Measurements from ENCODE around the gene CLDN5. TPM values are rescaled to one million over a fixed set of nuclear protein-coding genes. Genes with fewer than 3 reads are reported as not detected.

Gene CLDN5
- total and polyA plus RNA-seq, 2 of the 8 experiments (the other 6 are each of a cell fraction or from before 2014, with no cell fraction given), result 1.2 to 1.6 TPM

GRCh38 chr22:19559324-19559811 lies 35.2 kb upstream of the CLDN5 start:
- Histone ChIP-seq H2AK5ac (ENCODE audit: low read depth, low read length) (no peak overlapping the region), H2AFZ (ENCODE audit: low read length) (peak overlapping the region; percentile 87; the same call in 1 of the 2 replicates), H3K4me3 (ENCODE audit: extremely low read depth in 1 of 4, insufficient read depth in 2 of 4, low read depth in 3 of 4, low read length in 4 of 4) (no peak overlapping the region), H3K36me3 (ENCODE audit: control insufficient read depth in 2 of 4, insufficient read depth in 4 of 4, low read length in 3 of 4) (no peaks in the 10 kb centered on the region), H3K18ac (ENCODE audit: extremely low read depth, low read length) (no peak overlapping the region; the same call in 1 of the 2 replicates), H2BK120ac (replicated peaks; ENCODE audit: low read depth, low read length) (no peak overlapping the region), H3K23ac (ENCODE audit: insufficient read length) (no peak overlapping the region), H2BK12ac (ENCODE audit: low read depth, low read length) (no peak overlapping the region; the same call in 1 of the 2 replicates), H2BK20ac (ENCODE audit: low read length) (no peak overlapping the region; the same call in 1 of the 2 replicates), H3K4me2 (ENCODE audit: insufficient read depth in 1 of 2, low read depth in 2 of 2, low read length in 2 of 2) (no peak overlapping the region), H3K27me3 (replicated peaks in 1 of 4; ENCODE audit: control insufficient read depth in 3 of 4, extremely low read depth in 1 of 4, insufficient read depth in 3 of 4, low read length in 3 of 4) (peaks cover 0 to 2% (median 0%) of the 10 kb centered on the region in 4 experiments; a peak in 1 of 7 replicates), H3K23me2 (ENCODE audit: low read depth, low read length) (no peaks in the 10 kb centered on the region), H3K9me3 (ENCODE audit: insufficient read depth in 2 of 2, low read depth in 1 of 2, low read length in 1 of 2) (no peaks in the 10 kb centered on the region), H2BK5ac (ENCODE audit: low read depth, low read length) (no peak overlapping the region), H4K20me1 (replicated peaks in 1 of 2; ENCODE audit: control insufficient read depth in 1 of 2, insufficient read depth in 2 of 2, low read length in 2 of 2) (no peaks in the 10 kb centered on the region), H3K4me1 (replicated peaks in 1 of 4; ENCODE audit: control insufficient read depth in 3 of 4, insufficient read depth in 4 of 4, low read length in 3 of 4) (peaks cover 0 to 5% (median 1%) of the 10 kb centered on the region in 4 experiments; a peak in 6 of 7 replicates), H3K56ac (replicated peaks; ENCODE audit: insufficient read length, low read depth, low read length) (no peak overlapping the region), H4K91ac (replicated peaks; ENCODE audit: insufficient read length, low read length) (peak overlapping the region; percentile 7), H3K27ac (ENCODE audit: low read depth, low read length) (no peak overlapping the region), H4K5ac (ENCODE audit: insufficient read length, low read depth, low read length) (no peak overlapping the region), H4K8ac (ENCODE audit: extremely low read depth, insufficient read depth, low read length) (peak overlapping the region; percentile 82), H2BK15ac (ENCODE audit: low read length) (peak overlapping the region; percentile 3; the same call in 1 of the 2 replicates), H3K9ac (replicated peaks in 1 of 4; ENCODE audit: extremely low read depth in 1 of 4, low read depth in 3 of 4, low read length in 3 of 4) (no peak overlapping the region), H3K14ac (ENCODE audit: insufficient read length) (no peak overlapping the region), H3K79me1 (ENCODE audit: low read depth, low read length) (no peaks in the 10 kb centered on the region), H3K4ac (replicated peaks; ENCODE audit: insufficient read length, low read depth, low read length) (no peak overlapping the region), H3K79me2 (ENCODE audit: control insufficient read depth in 1 of 2, insufficient read depth in 2 of 2, low read length in 2 of 2) (no peaks in the 10 kb centered on the region)
- POLR2A ChIA-PET (ENCODE audit: partially characterized antibody), result interaction anchor here (1.2 to 1.6 kb wide), 2 partner anchors 21 to 57 kb away, joined by 3 read pairs; no protein-coding TSS in a partner anchor
- WGBS, 2 experiments (ENCODE audit: extremely low coverage in 1 of 2, insufficient coverage in 1 of 2, insufficient read length in 1 of 2, insufficient replicate concordance in 2 of 2, low coverage in 1 of 2, low lambda C conversion rate in 2 of 2, missing lambda C conversion rate in 1 of 2), result 83% methylated on average over 9 of the region's 9 CpGs; no CpG with 5 or more reads in 1 of the 2 experiments
- DNase-seq (ENCODE audit: low read depth in 1 of 2, low spot score in 2 of 2), result no peak
- no peak for FAIRE-seq
- CTCF ChIA-PET (ENCODE audit: partially characterized antibody), result interaction anchor here (0.6 to 3.5 kb wide), 9 partner anchors 9 to 70 kb away, joined by 3 to 17 read pairs (median 4); no protein-coding TSS in a partner anchor

Measured in H1 (cell line).